Endodermal cell (in vitro differentiated cells): ENCODE measurements around the gene CCDC88C. TPM values are rescaled to one million over a fixed set of nuclear protein-coding genes. Genes with fewer than 3 reads are reported as not detected.
A peak's percentile ranks its signal among the peaks of the same experiment; 100 is the strongest.
"Not testable (repeated sequence)": the region's sequence is repeated elsewhere in the genome, so short reads cannot be mapped to it uniquely, and the experiment has no call there.

ENCODE experiments used
- DNase-seq: peaks from one replicate; pipeline ENCODE4 v3.0.0-alpha.2; 2017
- H3K27ac ChIP-seq: 2 replicates; pipeline ENCODE4 v1.5.1; 2013; ENCODE audit warnings: mild to moderate bottlenecking, low read depth, low read length, moderate library complexity
- H3K27me3 ChIP-seq: 2 replicates; pipeline ENCODE4 v1.6.1; 2013; ENCODE audit warnings: mild to moderate bottlenecking, low read length, moderate library complexity; ENCODE audit not compliant: insufficient read depth, control insufficient read depth, poor library complexity, severe bottlenecking
- H3K36me3 ChIP-seq: 2 replicates; pipeline ENCODE4 v1.7.0; 2013; ENCODE audit warnings: mild to moderate bottlenecking, low read length, moderate library complexity; ENCODE audit not compliant: control insufficient read depth, insufficient read depth
- H3K4me1 ChIP-seq: one replicate; pipeline ENCODE4 v1.7.0; 2013; ENCODE audit warnings: low read length; ENCODE audit not compliant: control insufficient read depth, insufficient read depth
- H3K4me3 ChIP-seq: 2 replicates; pipeline ENCODE4 v1.5.1; 2013; ENCODE audit warnings: mild to moderate bottlenecking, low read length, moderate library complexity
- H3K9ac ChIP-seq: 2 replicates; pipeline ENCODE4 v1.6.1; 2013; ENCODE audit warnings: mild to moderate bottlenecking, low read length, moderate library complexity; ENCODE audit not compliant: poor library complexity, severe bottlenecking; ENCODE audit errors: extremely low read depth
- H3K9me3 ChIP-seq: 2 replicates; pipeline ENCODE4 v1.6.1; 2013; ENCODE audit warnings: mild to moderate bottlenecking, low read length, moderate library complexity; ENCODE audit not compliant: control insufficient read depth
- H3K27ac Mint-ChIP-seq: 2 replicates; pipeline ENCODE4 v1.8.0; 2020; ENCODE audit warnings: mixed read lengths
- H3K27me3 Mint-ChIP-seq: 2 replicates; pipeline ENCODE4 v1.8.0; 2021; ENCODE audit warnings: mild to moderate bottlenecking, mixed read lengths; ENCODE audit not compliant: insufficient read depth
- H3K36me3 Mint-ChIP-seq: 2 replicates; pipeline ENCODE4 v1.8.0; 2020; ENCODE audit warnings: low read depth, mixed read lengths
- H3K4me1 Mint-ChIP-seq: 2 replicates; pipeline ENCODE4 v1.8.0; 2020; ENCODE audit warnings: mixed read lengths
- H3K4me3 Mint-ChIP-seq: 2 replicates; pipeline ENCODE4 v1.8.0; 2020; ENCODE audit warnings: mild to moderate bottlenecking, moderate library complexity, mixed read lengths
- H3K9me3 Mint-ChIP-seq: 2 replicates; pipeline ENCODE4 v1.8.0; 2020; ENCODE audit warnings: mild to moderate bottlenecking, mixed read lengths
- CTCF ChIP-seq: fragments of 200-600 bp; sonication (generic); conservative IDR thresholded peaks from 2 replicates; pipeline ENCODE4 v1.5.0; 2021; ENCODE audit warnings: antibody characterized with exemption, mild to moderate bottlenecking
- WGBS, 2 experiments: methylation state at CpG; one replicate each; pipeline versions ENCODE4 v1.1.5 to v1.1.7; 2013; ENCODE audit warnings: missing lambda C conversion rate in 2 of 2, mixed read lengths in 1 of 2; ENCODE audit not compliant: insufficient coverage in 1 of 2, insufficient read length in 1 of 2; 5-methylcytosine and 5-hydroxymethylcytosine counted together
- total RNA-seq, 2 donors: library from RNA; stranded (reverse); fragmentation: NEBNext Ultra II Directional in 1 of 2; extraction: Animal tissue kit (Norgen Biotek cat#: 25700) in 1 of 2; gene quantifications; 2 replicates in 1 of 2; 3 replicates in 1 of 2; pipeline ENCODE4 v1.2.1, GENCODE V29; 2021

Gene CCDC88C
- total RNA-seq, 2 donors from 2014 or later: 50.0 to 50.5 TPM

- no peaks in the 10 kb centered on the region for H3K27me3 Mint-ChIP-seq
- H3K4me3 Mint-ChIP-seq: no peak overlapping the region
- no peak for TF ChIP-seq CTCF
- peak overlapping the region; percentile 44 for H3K27ac Mint-ChIP-seq
- H3K4me3 ChIP-seq: no peak overlapping the region
- no peaks in the 10 kb centered on the region for H3K27me3 ChIP-seq
- peaks cover 14% of the 10 kb centered on the region for H3K36me3 ChIP-seq
- peaks cover 55% of the 10 kb centered on the region for H3K36me3 Mint-ChIP-seq
- 92% methylated on average over 12 of the region's 12 CpGs for WGBS, 2 experiments
- H3K4me1 ChIP-seq: peaks cover 6% of the 10 kb centered on the region
- H3K9ac ChIP-seq: no peak overlapping the region
- no peaks in the 10 kb centered on the region for H3K9me3 ChIP-seq
- peak overlapping the region; percentile 77 for H3K27ac ChIP-seq
- DNase-seq: no peak
- H3K9me3 Mint-ChIP-seq: no peaks in the 10 kb centered on the region
- H3K4me1 Mint-ChIP-seq: peaks cover 35% of the 10 kb centered on the region
These were observed 6.7 kb downstream of the CCDC88C start for GRCh38 chr14:91410771-91411536.

GRCh38 chr14:91409928-91410718 is 7.5 kb downstream of the CCDC88C start:
- WGBS, 2 experiments: 74 to 80% methylated on average over 7 to 8 of the region's 8 CpGs
- Histone ChIP-seq H3K27me3 (no peaks in the 10 kb centered on the region), H3K27ac (peak overlapping the region; percentile 77), H3K36me3 (peaks cover 14% of the 10 kb centered on the region), H3K9ac (no peak overlapping the region), H3K9me3 (no peaks in the 10 kb centered on the region), H3K4me3 (no peak overlapping the region), H3K4me1 (peaks cover 5% of the 10 kb centered on the region)
- Mint-ChIP-seq H3K27ac (no peak overlapping the region), H3K27me3 (no peaks in the 10 kb centered on the region), H3K4me1 (peaks cover 30% of the 10 kb centered on the region), H3K36me3 (peaks cover 52% of the 10 kb centered on the region), H3K9me3 (no peaks in the 10 kb centered on the region), H3K4me3 (no peak overlapping the region)
- no peak for TF ChIP-seq CTCF
- DNase-seq: no peak

GRCh38 chr14:91409240-91409639 is 8.4 kb downstream of the CCDC88C start:
- not testable (repeated sequence) for H3K27ac ChIP-seq, H3K4me1 ChIP-seq, H3K9me3 ChIP-seq, H3K9ac ChIP-seq, H3K27ac Mint-ChIP-seq, H3K27me3 ChIP-seq, H3K4me3 ChIP-seq, H3K9me3 Mint-ChIP-seq, H3K27me3 Mint-ChIP-seq, H3K4me3 Mint-ChIP-seq, DNase-seq
- 94 to 96% methylated on average over 3 to 6 of the region's 6 CpGs for WGBS, 2 experiments
- Mint-ChIP-seq H3K36me3 (peaks cover 48% of the 10 kb centered on the region), H3K4me1 (peaks cover 25% of the 10 kb centered on the region)
- H3K36me3 ChIP-seq: peaks cover 14% of the 10 kb centered on the region
